ENCODE results near the gene CLRN3.

Gene CLRN3

DNA sequence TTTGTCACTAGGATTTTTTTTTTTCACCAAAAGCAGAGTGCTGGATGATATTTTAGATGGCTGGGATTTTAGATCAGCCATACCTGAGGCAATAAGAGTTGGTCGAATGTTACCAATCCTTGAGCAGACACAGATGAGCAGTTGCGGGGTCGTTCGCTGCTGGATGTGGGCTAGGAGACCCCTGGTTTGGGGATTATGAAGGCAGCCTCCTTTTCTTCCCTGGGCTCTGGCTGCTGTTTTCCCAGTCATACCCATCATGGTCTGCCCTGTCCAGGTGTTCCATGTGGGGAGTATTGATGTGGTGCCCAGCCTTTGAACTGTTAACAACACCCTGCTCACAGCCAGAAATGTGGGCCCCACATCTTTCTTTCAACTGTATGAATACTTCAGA is 19.1 kb upstream of the CLRN3 start:
- CTCF ChIA-PET, result interaction anchor here (1.0 kb wide), 1 partner anchor 100 kb away, joined by 3 read pairs; no protein-coding TSS in a partner anchor
- H3K4me3 ChIP-seq (ENCODE audit: low read depth, low read length), result no peak overlapping the region
- TF ChIP-seq CTCF (IDR thresholded peaks at IDR 0.05; ENCODE audit: insufficient read depth, low read length, missing control alignments), result no peak
- DNase-seq (ENCODE audit: low read depth, low spot score), result no peak
- POLR2A ChIA-PET, result no interaction called here

DNA sequence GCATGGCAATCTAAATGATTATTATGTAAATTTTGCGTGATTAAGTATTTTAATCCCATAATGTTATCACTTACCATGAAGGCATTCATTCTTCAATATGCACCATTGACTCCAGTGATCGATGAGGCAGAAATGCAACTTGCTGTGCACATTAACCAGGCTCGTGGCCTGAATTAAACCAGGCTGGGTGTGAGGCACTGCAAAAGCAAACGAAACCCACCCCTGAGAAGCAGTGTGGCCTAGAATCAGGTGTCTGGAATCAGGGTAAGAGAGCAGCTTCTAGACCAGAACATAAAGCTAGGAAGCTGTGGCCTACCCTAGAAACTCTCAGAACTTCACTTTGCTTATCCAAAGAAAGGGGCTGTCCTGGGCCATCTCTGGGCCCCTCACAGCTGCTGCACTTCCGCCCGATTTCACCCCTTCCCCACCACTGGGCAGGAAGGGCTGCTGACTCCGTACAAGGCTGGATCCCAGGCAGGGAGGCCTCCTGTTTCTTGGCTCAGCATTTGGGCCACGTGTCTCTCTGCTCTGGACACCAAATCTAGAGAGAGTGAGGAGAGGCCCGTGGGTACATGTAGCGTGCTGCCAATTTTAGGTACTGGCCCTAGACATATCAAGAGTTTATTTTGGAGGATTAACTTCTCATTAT is 18.6 kb upstream of the CLRN3 start:
- TF ChIP-seq CTCF (IDR thresholded peaks at IDR 0.05; ENCODE audit: insufficient read depth, low read length, missing control alignments), result no peak
- no peak for DNase-seq (ENCODE audit: low read depth, low spot score)
- no peak overlapping the region for H3K4me3 ChIP-seq (ENCODE audit: low read depth, low read length)
- CTCF ChIA-PET, result interaction anchor here (1.0 kb wide), 1 partner anchor 100 kb away, joined by 3 read pairs; no protein-coding TSS in a partner anchor
- POLR2A ChIA-PET, result no interaction called here

DNA sequence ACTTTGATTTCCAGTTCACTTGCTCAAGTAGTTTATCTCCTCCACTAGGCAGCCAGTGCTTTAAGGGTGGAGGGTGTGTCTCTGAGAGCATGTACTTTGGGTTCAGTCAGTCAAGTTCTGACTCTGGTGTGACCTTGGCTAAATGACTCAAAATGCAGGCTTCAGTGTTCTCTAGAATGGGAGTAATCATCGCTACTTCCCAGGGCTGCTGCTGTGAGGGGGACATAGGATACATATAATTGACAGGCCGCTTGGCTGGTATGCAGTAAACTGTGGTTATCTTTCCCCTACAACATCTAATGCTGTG is 17.7 kb upstream of the CLRN3 start:
- POLR2A ChIA-PET, result no interaction called here
- TF ChIP-seq CTCF (IDR thresholded peaks at IDR 0.05; ENCODE audit: insufficient read depth, low read length, missing control alignments), result no peak
- CTCF ChIA-PET, result no interaction called here
- DNase-seq (ENCODE audit: low read depth, low spot score), result no peak
- H3K4me3 ChIP-seq (ENCODE audit: low read depth, low read length), result no peak overlapping the region

- H3K4me3 ChIP-seq (ENCODE audit: low read depth, low read length), result no peak overlapping the region
- TF ChIP-seq CTCF (IDR thresholded peaks at IDR 0.05; ENCODE audit: insufficient read depth, low read length, missing control alignments), result no peak
- DNase-seq (ENCODE audit: low read depth, low spot score), result no peak
- CTCF ChIA-PET, result no interaction called here
- POLR2A ChIA-PET, result no interaction called here
These were observed 17.1 kb upstream of the CLRN3 start for GRCh38 chr10:127909716-127910463.

- ChIA-PET POLR2A (no interaction called here), CTCF (no interaction called here)
- no peak overlapping the region for H3K4me3 ChIP-seq (ENCODE audit: low read depth, low read length)
- DNase-seq (ENCODE audit: low read depth, low spot score), result no peak
- TF ChIP-seq CTCF (IDR thresholded peaks at IDR 0.05; ENCODE audit: insufficient read depth, low read length, missing control alignments), result no peak
These were observed 16.2 kb upstream of the CLRN3 start for GRCh38 chr10:127908959-127909267.

DNA sequence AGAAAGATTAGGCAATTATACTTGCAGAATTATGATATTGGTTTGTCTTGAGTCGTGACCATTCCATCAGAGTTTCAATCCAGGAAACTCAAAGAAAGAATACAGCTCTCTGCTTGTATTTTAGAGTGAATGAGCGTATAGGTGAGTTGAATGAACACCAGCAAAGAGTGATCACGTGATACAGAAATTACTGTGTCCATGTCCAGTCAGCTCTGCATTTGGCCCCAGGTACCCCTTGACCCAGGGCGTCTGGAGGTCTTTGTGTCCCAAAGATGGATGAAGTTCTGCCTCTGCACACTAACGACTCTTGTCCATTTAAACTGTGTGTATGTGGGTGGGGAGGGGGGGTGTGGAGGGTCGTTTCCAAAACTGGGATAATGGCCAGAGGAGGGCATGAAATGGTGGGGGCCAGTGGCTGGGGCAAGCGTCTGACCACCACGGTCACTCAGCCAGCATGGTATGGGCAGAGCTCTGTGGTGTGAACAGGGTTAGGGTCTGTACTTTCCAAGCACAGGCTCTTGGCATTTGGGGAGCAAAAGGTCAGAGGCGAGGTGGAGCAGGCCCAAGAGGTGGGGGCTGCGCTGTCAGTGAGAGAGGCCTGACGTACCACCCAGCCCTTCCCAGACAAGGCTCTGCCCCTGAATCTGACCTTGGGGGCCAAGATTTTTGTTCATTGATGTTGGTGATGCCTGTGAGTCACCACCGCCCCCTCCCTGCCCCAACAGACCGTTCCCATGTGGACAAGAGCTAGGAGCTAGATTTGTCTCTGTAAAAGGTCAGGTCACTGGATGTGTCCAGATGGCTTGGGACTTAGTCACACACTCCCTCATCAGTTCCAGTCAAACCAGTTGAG is 15.6 kb upstream of the CLRN3 start:
- TF ChIP-seq CTCF (IDR thresholded peaks at IDR 0.05; ENCODE audit: insufficient read depth, low read length, missing control alignments), result no peak
- no peak for DNase-seq (ENCODE audit: low read depth, low spot score)
- POLR2A ChIA-PET, result no interaction called here
- CTCF ChIA-PET, result interaction anchor here (1.4 to 3.2 kb wide), 2 partner anchors 102 to 161 kb away, joined by 5 to 25 read pairs; no protein-coding TSS in a partner anchor
- no peak overlapping the region for H3K4me3 ChIP-seq (ENCODE audit: low read depth, low read length)

All from AG04449 (cell line).